HEK293T (cell line): ENCODE results near the gene USP53.
A peak's percentile ranks its signal among the peaks of the same experiment; 100 is the strongest.

Source experiments
- CTCF ChIA-PET: fragments of 350-600 bp; formaldehyde crosslinking; extraction: SDS; loops from one replicate; lab custom pipeline; 2021; ENCODE audit warnings: antibody characterized with exemption, inconsistent platforms; lab: Yijun Ruan, JAX
- POLR2A ChIA-PET: fragments of 350-600 bp; formaldehyde crosslinking; extraction: SDS; loops from one replicate; lab custom pipeline; 2020; ENCODE audit warnings: antibody characterized with exemption, inconsistent platforms; lab: Yijun Ruan, JAX
- DNase-seq: peaks from one replicate; pipeline ENCODE4 v3.0.0; 2012; ENCODE audit warnings: mixed read lengths; ENCODE audit errors: extremely low spot score
- ARNT ChIP-seq: fragments of 450-650 bp; IDR thresholded peaks from 2 replicates; pipeline ENCODE4 v1.6.1; 2017; ENCODE audit warnings: mild to moderate bottlenecking
- BHLHE40 ChIP-seq: fragments of 450-650 bp; IDR thresholded peaks from 2 replicates; pipeline ENCODE4 v1.6.1; 2016; ENCODE audit warnings: mild to moderate bottlenecking, moderate library complexity, borderline replicate concordance
- CTBP1 ChIP-seq: fragments of 450-650 bp; IDR thresholded peaks from 2 replicates; pipeline ENCODE4 v1.6.1; 2016; ENCODE audit warnings: borderline replicate concordance
- ELF4 ChIP-seq: fragments of 450-650 bp; IDR thresholded peaks from 2 replicates; pipeline ENCODE4 v1.6.1; 2017; ENCODE audit warnings: antibody characterized with exemption
- FOXA1 ChIP-seq: fragments of 450-650 bp; IDR thresholded peaks from 2 replicates; pipeline ENCODE4 v1.6.1; 2016; ENCODE audit warnings: mild to moderate bottlenecking
- FOXK2 ChIP-seq: fragments of 450-650 bp; IDR thresholded peaks from 2 replicates; pipeline ENCODE4 v1.6.1; 2016; ENCODE audit warnings: mild to moderate bottlenecking
- FOXM1 ChIP-seq: fragments of 450-650 bp; IDR thresholded peaks from 2 replicates; pipeline ENCODE4 v1.6.1; 2017; ENCODE audit warnings: mild to moderate bottlenecking, borderline replicate concordance
- HDGF ChIP-seq: fragments of 450-650 bp; IDR thresholded peaks from 2 replicates; pipeline ENCODE4 v1.6.1; 2017; ENCODE audit warnings: antibody characterized with exemption, borderline replicate concordance
- L3MBTL2 ChIP-seq: fragments of 450-650 bp; conservative IDR thresholded peaks from 2 replicates; pipeline ENCODE4 v1.6.1; 2016; ENCODE audit warnings: mild to moderate bottlenecking
- LEF1 ChIP-seq: fragments of 450-650 bp; IDR thresholded peaks from 2 replicates; pipeline ENCODE4 v1.6.1; 2017; ENCODE audit warnings: mild to moderate bottlenecking, borderline replicate concordance
- NFRKB ChIP-seq: fragments of 450-650 bp; IDR thresholded peaks from 2 replicates; pipeline ENCODE4 v1.6.1; 2016; ENCODE audit warnings: mild to moderate bottlenecking, moderate library complexity
- SP1 ChIP-seq: fragments of 450-650 bp; IDR thresholded peaks from 2 replicates; pipeline ENCODE4 v1.6.1; 2017
- SUZ12 ChIP-seq: fragments of 450-650 bp; IDR thresholded peaks from 2 replicates; pipeline ENCODE4 v1.6.1; 2016; ENCODE audit warnings: mild to moderate bottlenecking
- TARDBP ChIP-seq: fragments of 450-650 bp; IDR thresholded peaks from 2 replicates; pipeline ENCODE4 v1.6.1; 2016
- ZNF384 ChIP-seq: fragments of 450-650 bp; IDR thresholded peaks from 2 replicates; pipeline ENCODE4 v1.6.1; 2016
- TF ChIP-seq, protein P1 (sequence below): fragments of 450-650 bp; IDR thresholded peaks from 2 replicates; pipeline ENCODE4 v1.6.1; 2016

USP53 gene

GRCh38 chr4:119310826-119311225 lies 98.3 kb downstream of the USP53 start:
- ChIA-PET CTCF (no interaction called here), POLR2A (interaction anchor here (1.3 kb wide), 1 partner anchor 11 kb away, joined by 4 read pairs; a partner anchor contains a TSS)
- DNase-seq: no peak
- TF ChIP-seq FOXM1 (no peak), ELF4 (no peak), FOXA1 (no peak), ARNT (no peak), SUZ12 (no peak), CTBP1 (no peak)
- TF ChIP-seq, protein P1, sequence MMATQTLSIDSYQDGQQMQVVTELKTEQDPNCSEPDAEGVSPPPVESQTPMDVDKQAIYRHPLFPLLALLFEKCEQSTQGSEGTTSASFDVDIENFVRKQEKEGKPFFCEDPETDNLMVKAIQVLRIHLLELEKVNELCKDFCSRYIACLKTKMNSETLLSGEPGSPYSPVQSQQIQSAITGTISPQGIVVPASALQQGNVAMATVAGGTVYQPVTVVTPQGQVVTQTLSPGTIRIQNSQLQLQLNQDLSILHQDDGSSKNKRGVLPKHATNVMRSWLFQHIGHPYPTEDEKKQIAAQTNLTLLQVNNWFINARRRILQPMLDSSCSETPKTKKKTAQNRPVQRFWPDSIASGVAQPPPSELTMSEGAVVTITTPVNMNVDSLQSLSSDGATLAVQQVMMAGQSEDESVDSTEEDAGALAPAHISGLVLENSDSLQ: no peak

DNA sequence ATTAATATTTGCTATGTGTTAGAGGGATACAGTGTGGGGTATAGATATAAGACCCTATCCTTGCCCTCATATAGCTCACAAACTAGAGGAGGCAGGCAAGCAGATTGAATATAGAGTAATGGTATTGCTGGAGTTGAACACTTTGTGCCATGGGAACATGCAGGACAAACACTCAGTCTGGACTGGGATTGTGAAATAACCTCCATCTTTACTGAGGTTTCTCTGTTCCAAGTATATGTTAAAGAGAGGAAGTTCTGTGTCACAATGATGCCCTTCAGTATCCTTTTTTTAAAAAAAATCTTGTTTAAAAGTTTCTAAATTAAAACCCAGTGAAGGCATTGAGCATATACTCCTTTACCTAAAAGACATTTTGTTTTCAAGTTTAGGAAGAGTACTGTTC lies 100.7 kb downstream of the USP53 start:
- DNase-seq: no peak
- CTCF ChIA-PET: no interaction called here
- POLR2A ChIA-PET: no interaction called here
- no peak for TF ChIP-seq ELF4
- no peak for TF ChIP-seq SP1
- no peak for TF ChIP-seq TARDBP
- no peak for TF ChIP-seq FOXM1
- no peak for TF ChIP-seq NFRKB
- TF ChIP-seq FOXK2: no peak
- no peak for TF ChIP-seq HDGF
- no peak for TF ChIP-seq LEF1
- TF ChIP-seq ARNT: no peak
- TF ChIP-seq CTBP1: no peak
- TF ChIP-seq, protein P1: no peak
- no peak for TF ChIP-seq L3MBTL2
- TF ChIP-seq SUZ12: no peak
- no peak for TF ChIP-seq BHLHE40
- no peak for TF ChIP-seq ZNF384
- no peak for TF ChIP-seq FOXA1

DNA sequence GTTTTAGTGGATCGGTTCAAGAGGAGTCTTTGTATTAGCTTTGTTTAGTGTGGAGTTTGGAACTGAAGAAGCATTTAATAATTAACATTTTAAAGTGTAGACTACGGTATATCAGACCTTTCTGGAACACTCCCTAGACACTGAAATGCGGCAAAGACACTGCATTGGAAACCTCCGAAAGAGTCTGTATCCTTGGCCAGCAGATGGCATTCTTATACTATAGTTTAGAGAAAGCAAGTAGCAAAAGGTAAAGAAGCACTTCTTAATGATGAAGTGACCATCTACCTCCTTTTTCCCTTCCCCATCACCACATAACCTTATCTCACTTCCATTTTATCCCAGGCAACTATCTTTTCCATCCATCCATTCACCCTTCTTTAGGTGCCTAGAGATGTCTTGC lies 101.8 kb downstream of the USP53 start:
- TF ChIP-seq NFRKB (no peak), ELF4 (no peak)
- ChIA-PET POLR2A (no interaction called here), CTCF (no interaction called here)
- peak; percentile 27 for DNase-seq

DNA sequence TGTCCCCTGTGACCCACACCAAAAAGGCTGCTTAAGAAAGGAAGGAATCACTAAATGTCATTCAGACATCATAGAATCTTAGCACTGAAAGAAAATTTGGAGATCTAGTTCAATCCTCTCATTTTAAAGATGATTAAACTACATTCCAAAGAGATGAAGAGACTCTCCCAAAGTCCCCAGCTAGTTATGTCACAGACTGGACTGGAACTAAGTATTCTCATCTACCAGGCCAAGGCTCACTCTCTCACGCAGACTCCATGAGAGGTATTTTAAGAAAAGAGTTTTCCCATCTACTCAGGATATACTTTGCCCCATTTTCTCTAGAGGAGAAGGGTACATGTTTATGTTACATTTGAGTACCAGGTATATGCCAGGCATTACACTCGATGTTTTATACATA lies 102.5 kb downstream of the USP53 start:
- no peak for DNase-seq
- CTCF ChIA-PET: no interaction called here
- no peak for TF ChIP-seq TARDBP
- TF ChIP-seq, protein P1: no peak
- no peak for TF ChIP-seq SP1
- no peak for TF ChIP-seq LEF1
- TF ChIP-seq CTBP1: no peak
- no peak for TF ChIP-seq FOXK2
- TF ChIP-seq FOXA1: no peak
- no peak for TF ChIP-seq FOXM1
- TF ChIP-seq BHLHE40: no peak
- TF ChIP-seq ZNF384: no peak
- no peak for TF ChIP-seq ELF4
- TF ChIP-seq HDGF: no peak
- TF ChIP-seq ARNT: no peak
- TF ChIP-seq SUZ12: no peak
- TF ChIP-seq NFRKB: no peak
- no peak for TF ChIP-seq L3MBTL2
- POLR2A ChIA-PET: no interaction called here

GRCh38 chr4:119317990-119318389 lies 105.5 kb downstream of the USP53 start:
- CTCF ChIA-PET: interaction anchor here (1.2 kb wide), 1 partner anchor 17 kb away, joined by 4 read pairs; no protein-coding TSS in a partner anchor
- TF ChIP-seq FOXM1 (no peak), SP1 (no peak), ZNF384 (no peak), NFRKB (no peak), FOXK2 (no peak), HDGF (no peak), LEF1 (no peak)
- TF ChIP-seq, protein P1: no peak
- no peak for DNase-seq
- POLR2A ChIA-PET: no interaction called here

GRCh38 chr4:119321921-119322687 lies 109.6 kb downstream of the USP53 start, which contains the start of gene FABP2:
FABP2 (minus strand) TSS chr4:119322138; CDS start chr4:119322102, 36 bp downstream.
- DNase-seq: no peak
- TF ChIP-seq, protein P1: peak; percentile 64
- TF ChIP-seq BHLHE40: no peak
- POLR2A ChIA-PET: interaction anchor here (1.2 kb wide), 1 partner anchor 22 kb away, joined by 3 read pairs; a partner anchor contains a TSS
- CTCF ChIA-PET: interaction anchor here (0.6 kb wide), 1 partner anchor 21 kb away, joined by 4 read pairs; no protein-coding TSS in a partner anchor
